ENCODE results near the gene DRP2. TPM values are rescaled to one million over a fixed set of nuclear protein-coding genes. Genes with fewer than 3 reads are reported as not detected.

The DRP2 gene
- total and polyA plus RNA-seq, 2 of the 4 experiments (the other 2 are of a cell fraction), result 7.0 to 7.9 TPM

- ATAC-seq (ENCODE audit: low read depth), result peak; percentile 77
Measured at GRCh38 chrX:101206471-101206870, 13.1 kb upstream of the DRP2 start.

More at GRCh38 chrX:101206471-101206870, 13.1 kb upstream of the DRP2 start:
- no peak overlapping the region for H4K8ac ChIP-seq (ENCODE audit: low read depth in 2 of 2, low read length in 2 of 2)
- H2BK20ac ChIP-seq (ENCODE audit: low read depth, low read length), result no peak overlapping the region
- no peak overlapping the region for H3K9ac ChIP-seq (ENCODE audit: low read depth, low read length)
- H3K79me1 ChIP-seq (ENCODE audit: low read depth in 1 of 2, low read length in 2 of 2), result no peaks in the 10 kb centered on the region
- peak; percentile 58 for DNase-seq
- H3K23ac ChIP-seq (ENCODE audit: low read depth, low read length), result no peak overlapping the region
- H3K4me2 ChIP-seq (ENCODE audit: low read depth, low read length), result no peak overlapping the region
- no peak overlapping the region for H2AK9ac ChIP-seq (replicated peaks; ENCODE audit: low read depth, low read length, poor library complexity)
- H4K5ac ChIP-seq (ENCODE audit: low read depth, low read length), result no peak overlapping the region
- intact Hi-C loops (cut with micrococcal nuclease), result loop anchor here (1.0 kb wide), 1 partner anchor 311 kb away; no protein-coding TSS in a partner anchor
- H3K14ac ChIP-seq (replicated peaks; ENCODE audit: low read depth, low read length), result no peak overlapping the region
- no peak overlapping the region for H3K4ac ChIP-seq (ENCODE audit: low read depth, low read length)
- H4K91ac ChIP-seq (ENCODE audit: insufficient read depth, low read depth, low read length), result no peak overlapping the region
- no peaks in the 10 kb centered on the region for H3K9me1 ChIP-seq (ENCODE audit: insufficient read depth, low read length)
- H3K27ac ChIP-seq (ENCODE audit: insufficient read depth, low read length), result no peak overlapping the region
- in situ Hi-C loops (cut with MboI; ENCODE audit: low sequenced_read_pairs), result no loop called here
- no peaks in the 10 kb centered on the region for H4K20me1 ChIP-seq (ENCODE audit: insufficient read depth, low read length)
- H2BK15ac ChIP-seq (ENCODE audit: low read depth, low read length), result no peak overlapping the region
- dilution Hi-C loops (cut with HindIII; ENCODE audit: low sequenced_read_pairs, unreplicated experiment), result no loop called here
- H3K36me3 ChIP-seq (ENCODE audit: control insufficient read depth, insufficient read depth, low read length), result no peaks in the 10 kb centered on the region
- no peak overlapping the region for H3K56ac ChIP-seq (ENCODE audit: extremely low read depth, insufficient read depth, low read length)
- BruUV-seq (replicated peaks), result no TSS peak
- TF ChIP-seq MAZ (IDR thresholded peaks at IDR 0.05; ENCODE audit: borderline replicate concordance, low read depth, low read length) (no peak), BHLHE40 (IDR thresholded peaks at IDR 0.05; ENCODE audit: low read depth, low read length) (no peak), MXI1 (IDR thresholded peaks at IDR 0.05; ENCODE audit: borderline replicate concordance, low read depth, low read length) (no peak), NFE2L2 (IDR thresholded peaks at IDR 0.05; ENCODE audit: low read depth, low read length) (no peak), CHD1 (IDR thresholded peaks at IDR 0.05; ENCODE audit: low read depth, low read length) (no peak), SMC3 (IDR thresholded peaks at IDR 0.05; ENCODE audit: low read depth, low read length) (peak; percentile 51), CEBPB (IDR thresholded peaks at IDR 0.05; ENCODE audit: low read depth, low read length) (no peak), RCOR1 (IDR thresholded peaks at IDR 0.05; ENCODE audit: insufficient replicate concordance, low read length) (no peak), RAD21 (IDR thresholded peaks at IDR 0.05; ENCODE audit: low read length) (peak; percentile 71), FOS (IDR thresholded peaks at IDR 0.05; ENCODE audit: low read depth, low read length) (no peak), RFX5 (IDR thresholded peaks at IDR 0.05; ENCODE audit: low read depth, low read length) (no peak), MAFK (IDR thresholded peaks at IDR 0.05; ENCODE audit: low read depth, low read length) (no peak), POLR2A (IDR thresholded peaks at IDR 0.05; ENCODE audit: low read depth, low read length) (no peak)
- TF ChIP-seq, protein P1, sequence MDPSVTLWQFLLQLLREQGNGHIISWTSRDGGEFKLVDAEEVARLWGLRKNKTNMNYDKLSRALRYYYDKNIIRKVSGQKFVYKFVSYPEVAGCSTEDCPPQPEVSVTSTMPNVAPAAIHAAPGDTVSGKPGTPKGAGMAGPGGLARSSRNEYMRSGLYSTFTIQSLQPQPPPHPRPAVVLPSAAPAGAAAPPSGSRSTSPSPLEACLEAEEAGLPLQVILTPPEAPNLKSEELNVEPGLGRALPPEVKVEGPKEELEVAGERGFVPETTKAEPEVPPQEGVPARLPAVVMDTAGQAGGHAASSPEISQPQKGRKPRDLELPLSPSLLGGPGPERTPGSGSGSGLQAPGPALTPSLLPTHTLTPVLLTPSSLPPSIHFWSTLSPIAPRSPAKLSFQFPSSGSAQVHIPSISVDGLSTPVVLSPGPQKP (IDR thresholded peaks at IDR 0.05; ENCODE audit: borderline replicate concordance, low read depth, low read length), result no peak
- TF ChIP-seq, protein P2, sequence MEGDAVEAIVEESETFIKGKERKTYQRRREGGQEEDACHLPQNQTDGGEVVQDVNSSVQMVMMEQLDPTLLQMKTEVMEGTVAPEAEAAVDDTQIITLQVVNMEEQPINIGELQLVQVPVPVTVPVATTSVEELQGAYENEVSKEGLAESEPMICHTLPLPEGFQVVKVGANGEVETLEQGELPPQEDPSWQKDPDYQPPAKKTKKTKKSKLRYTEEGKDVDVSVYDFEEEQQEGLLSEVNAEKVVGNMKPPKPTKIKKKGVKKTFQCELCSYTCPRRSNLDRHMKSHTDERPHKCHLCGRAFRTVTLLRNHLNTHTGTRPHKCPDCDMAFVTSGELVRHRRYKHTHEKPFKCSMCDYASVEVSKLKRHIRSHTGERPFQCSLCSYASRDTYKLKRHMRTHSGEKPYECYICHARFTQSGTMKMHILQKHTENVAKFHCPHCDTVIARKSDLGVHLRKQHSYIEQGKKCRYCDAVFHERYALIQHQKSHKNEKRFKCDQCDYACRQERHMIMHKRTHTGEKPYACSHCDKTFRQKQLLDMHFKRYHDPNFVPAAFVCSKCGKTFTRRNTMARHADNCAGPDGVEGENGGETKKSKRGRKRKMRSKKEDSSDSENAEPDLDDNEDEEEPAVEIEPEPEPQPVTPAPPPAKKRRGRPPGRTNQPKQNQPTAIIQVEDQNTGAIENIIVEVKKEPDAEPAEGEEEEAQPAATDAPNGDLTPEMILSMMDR (conservative IDR thresholded peaks at IDR 0.05; ENCODE audit: low read depth, low read length), result peak; percentile 62
- TF ChIP-seq, protein P3, sequence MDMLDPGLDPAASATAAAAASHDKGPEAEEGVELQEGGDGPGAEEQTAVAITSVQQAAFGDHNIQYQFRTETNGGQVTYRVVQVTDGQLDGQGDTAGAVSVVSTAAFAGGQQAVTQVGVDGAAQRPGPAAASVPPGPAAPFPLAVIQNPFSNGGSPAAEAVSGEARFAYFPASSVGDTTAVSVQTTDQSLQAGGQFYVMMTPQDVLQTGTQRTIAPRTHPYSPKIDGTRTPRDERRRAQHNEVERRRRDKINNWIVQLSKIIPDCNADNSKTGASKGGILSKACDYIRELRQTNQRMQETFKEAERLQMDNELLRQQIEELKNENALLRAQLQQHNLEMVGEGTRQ (IDR thresholded peaks at IDR 0.05; ENCODE audit: low read depth, low read length), result no peak
- H2AK5ac ChIP-seq (ENCODE audit: low read depth, low read length), result no peak overlapping the region
- H2BK5ac ChIP-seq (ENCODE audit: low read depth, low read length, poor library complexity, severe bottlenecking), result no peak overlapping the region
- ChIA-PET CTCF (interaction anchor here (0.6 kb wide), 1 partner anchor 18 kb away, joined by 3 read pairs; no protein-coding TSS in a partner anchor), POLR2A (ENCODE audit: unreplicated experiment) (no interaction called here)
- WGBS, 2 experiments (ENCODE audit: extremely low coverage in 2 of 2, insufficient read length in 1 of 2), result 29% methylated on average over 2 of the region's 3 CpGs; no CpG with 5 or more reads in 1 of the 2 experiments
- peaks cover 7% of the 10 kb centered on the region for H3K4me1 ChIP-seq (ENCODE audit: control insufficient read depth, insufficient read depth, low read length)
- H2BK120ac ChIP-seq (ENCODE audit: low read depth, low read length), result no peak overlapping the region
- H3K18ac ChIP-seq (ENCODE audit: low read depth, low read length), result no peak overlapping the region
- H3K4me3 ChIP-seq (ENCODE audit: insufficient read depth, low read depth, low read length), result no peak overlapping the region
- H3K9me3 ChIP-seq (ENCODE audit: control insufficient read depth, insufficient read depth, low read length), result no peaks in the 10 kb centered on the region
- no peak overlapping the region for H2AFZ ChIP-seq (replicated peaks; ENCODE audit: low read length, poor library complexity)
- H3K27me3 ChIP-seq (ENCODE audit: control insufficient read depth, insufficient read depth, low read length), result no peaks in the 10 kb centered on the region

All from IMR-90 (cell line).